A673 (cell line): Measurements from ENCODE around the gene PTPN1.

Experiments
- EZH2 ChIP-seq: fragments of 200-600 bp; sonication (generic); IDR thresholded peaks from 2 replicates; pipeline ENCODE4 v1.6.1; 2017; ENCODE audit warnings: borderline replicate concordance, low read depth, mild to moderate bottlenecking, mixed read lengths, antibody characterized with exemption, low read length; ENCODE audit not compliant: poor library complexity, severe bottlenecking
- TF ChIP-seq, protein P1 (sequence below): fragments of 300-800, 200-600 bp; sonication (generic); conservative IDR thresholded peaks from 2 replicates; pipeline ENCODE4 v1.5.1; 2017; ENCODE audit warnings: low read depth, mild to moderate bottlenecking, antibody characterized with exemption, low read length, moderate library complexity, mixed read lengths

DNA sequence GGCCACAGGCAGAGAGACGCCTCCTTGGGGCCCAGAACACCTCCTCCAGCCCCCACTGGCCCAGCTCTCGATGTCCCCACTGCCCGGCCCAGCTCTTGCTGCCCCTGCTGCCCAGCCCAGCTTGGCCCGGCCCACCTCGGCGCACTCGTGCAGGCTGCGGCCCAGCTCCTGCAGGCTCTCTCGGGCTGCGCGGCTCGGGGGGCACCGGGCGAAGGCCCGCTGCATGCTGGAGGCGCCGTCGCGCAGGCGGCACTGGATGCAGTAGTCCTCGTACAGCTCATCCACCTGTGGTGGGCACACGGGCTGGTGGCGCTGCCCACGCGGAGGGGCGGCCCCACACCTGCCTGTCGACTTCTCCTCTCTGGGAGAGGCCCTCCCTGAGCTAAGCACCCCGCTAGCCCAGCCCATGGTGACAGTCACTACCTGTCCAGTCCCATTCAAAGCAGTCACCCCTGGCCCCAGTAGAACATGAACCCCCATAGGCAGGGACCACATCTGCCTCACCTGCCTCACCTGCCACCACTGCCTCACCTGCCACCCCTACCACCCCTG is 99.3 kb downstream of the PTPN1 start:
- TF ChIP-seq, protein P1, sequence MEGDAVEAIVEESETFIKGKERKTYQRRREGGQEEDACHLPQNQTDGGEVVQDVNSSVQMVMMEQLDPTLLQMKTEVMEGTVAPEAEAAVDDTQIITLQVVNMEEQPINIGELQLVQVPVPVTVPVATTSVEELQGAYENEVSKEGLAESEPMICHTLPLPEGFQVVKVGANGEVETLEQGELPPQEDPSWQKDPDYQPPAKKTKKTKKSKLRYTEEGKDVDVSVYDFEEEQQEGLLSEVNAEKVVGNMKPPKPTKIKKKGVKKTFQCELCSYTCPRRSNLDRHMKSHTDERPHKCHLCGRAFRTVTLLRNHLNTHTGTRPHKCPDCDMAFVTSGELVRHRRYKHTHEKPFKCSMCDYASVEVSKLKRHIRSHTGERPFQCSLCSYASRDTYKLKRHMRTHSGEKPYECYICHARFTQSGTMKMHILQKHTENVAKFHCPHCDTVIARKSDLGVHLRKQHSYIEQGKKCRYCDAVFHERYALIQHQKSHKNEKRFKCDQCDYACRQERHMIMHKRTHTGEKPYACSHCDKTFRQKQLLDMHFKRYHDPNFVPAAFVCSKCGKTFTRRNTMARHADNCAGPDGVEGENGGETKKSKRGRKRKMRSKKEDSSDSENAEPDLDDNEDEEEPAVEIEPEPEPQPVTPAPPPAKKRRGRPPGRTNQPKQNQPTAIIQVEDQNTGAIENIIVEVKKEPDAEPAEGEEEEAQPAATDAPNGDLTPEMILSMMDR, result no peak
- no peak for TF ChIP-seq EZH2
